GM23248 (cell line): ENCODE data around the gene SCMH1.

Experiments used
- EZH2 ChIP-seq: fragments of 200-600 bp; sonication (generic); IDR thresholded peaks from 2 replicates; pipeline ENCODE4 v1.6.1; 2018; ENCODE audit warnings: antibody characterized with exemption, mild to moderate bottlenecking; ENCODE audit not compliant: insufficient read depth, poor library complexity, severe bottlenecking
- EZH2phosphoT487 ChIP-seq: fragments of 200-600 bp; sonication (generic); IDR thresholded peaks from 2 replicates; pipeline ENCODE4 v1.6.1; 2018; ENCODE audit warnings: antibody characterized with exemption, moderate library complexity, mild to moderate bottlenecking, low read depth; ENCODE audit not compliant: insufficient read depth

DNA sequence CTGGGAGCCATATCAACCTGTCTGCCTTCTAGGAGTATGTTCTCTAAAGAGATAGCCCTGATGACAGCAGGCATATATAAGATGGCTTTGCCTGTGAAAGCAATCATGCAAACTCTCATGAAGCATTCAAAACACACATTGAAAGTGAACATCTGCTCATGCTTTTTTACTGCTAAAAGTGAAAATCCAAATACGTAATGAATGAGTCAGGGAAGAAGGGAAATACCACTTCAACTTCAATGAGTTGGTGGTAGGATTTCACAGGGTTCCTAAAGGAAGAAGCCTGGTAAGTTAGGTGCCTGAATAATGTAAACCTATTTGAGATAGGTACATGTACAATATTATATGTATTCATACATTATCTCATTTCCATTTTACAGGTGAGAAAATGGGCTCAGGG lies 170.1 kb downstream of the SCMH1 start:
- TF ChIP-seq EZH2 (no peak), EZH2phosphoT487 (no peak)
